ENCODE results near the gene ANK3.

ANK3 gene

DNA sequence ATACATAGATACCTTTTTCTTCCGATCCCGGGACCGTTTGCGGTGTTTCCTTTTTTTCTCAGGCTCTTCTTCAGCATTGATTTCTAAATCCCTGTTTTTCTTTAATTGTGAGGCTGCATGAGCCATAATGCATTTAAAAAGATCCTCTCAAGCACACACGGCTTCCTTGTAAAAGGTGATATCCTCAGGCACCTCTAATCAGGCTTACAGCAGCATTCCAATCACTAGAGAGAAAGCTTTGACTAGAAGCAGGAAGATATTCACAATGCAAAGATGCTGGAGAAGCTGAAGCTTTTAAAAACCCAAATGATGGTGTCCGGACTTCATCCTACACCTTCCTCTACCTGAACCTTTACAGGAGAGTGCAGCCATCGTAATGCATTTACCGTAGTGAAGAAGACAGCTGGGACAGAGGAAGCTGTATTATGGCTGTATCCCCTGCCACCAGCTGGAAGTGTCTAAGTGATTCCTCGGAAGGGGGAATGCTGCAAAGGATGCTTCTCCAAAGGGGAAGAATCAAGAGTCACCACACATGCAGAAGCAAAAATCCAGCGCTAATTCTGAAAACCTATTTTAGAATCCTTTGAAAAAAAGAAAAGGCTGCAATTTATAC, at the start of gene ANK3:
Gene ANK3, minus strand, starts transcription at position 463 of the 613 bp plus-strand sequence. Its CDS starts 337 bp downstream, at position 126.
- Mint-ChIP-seq H3K4me3 (no peak within 1 kb of the TSS), H3K27ac (no peak within 1 kb of the TSS), H3K9me3 (ENCODE audit: low read depth) (no peaks in the 10 kb centered on the region)

DNA sequence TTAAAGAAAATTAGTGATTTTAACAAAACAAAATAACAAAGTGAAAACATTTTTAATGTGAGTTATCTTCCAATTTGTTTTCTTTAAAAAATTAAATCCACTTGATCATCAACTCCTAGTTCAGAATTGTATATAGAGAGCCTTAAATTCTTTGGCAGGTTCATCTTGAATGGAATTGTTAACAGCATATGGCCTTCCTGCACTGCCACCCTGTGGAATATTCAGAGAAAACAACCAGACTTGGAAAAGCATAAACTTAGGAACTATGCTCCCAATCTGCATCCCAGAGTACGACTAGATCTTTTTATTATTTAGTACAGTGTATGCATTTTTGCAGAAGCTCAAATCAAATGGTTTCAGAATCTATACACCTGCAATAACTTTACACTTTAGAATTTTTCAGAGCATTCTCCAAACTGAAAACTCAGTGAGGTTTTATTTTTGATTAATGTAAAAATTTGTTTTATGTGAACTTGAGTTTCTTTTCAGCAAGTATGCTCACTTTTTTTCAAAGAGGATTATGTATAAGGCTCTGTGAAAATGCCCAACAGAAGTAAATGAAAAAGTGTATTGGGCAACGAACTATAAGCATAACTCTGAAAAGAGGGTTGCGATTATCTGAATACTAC, 44.9 kb upstream of the ANK3 start:
- H3K4me1 Mint-ChIP-seq (ENCODE audit: low read depth) = no peaks in the 10 kb centered on the region
- H3K27me3 Mint-ChIP-seq = no peaks in the 10 kb centered on the region
- H3K9me3 Mint-ChIP-seq (ENCODE audit: low read depth) = no peaks in the 10 kb centered on the region
- no peaks in the 10 kb centered on the region for H3K36me3 Mint-ChIP-seq
- H3K27ac Mint-ChIP-seq = no peak overlapping the region
- no peak overlapping the region for H3K4me3 Mint-ChIP-seq

More for the DNA sequence above, at the start of gene ANK3:
- no peaks in the 10 kb centered on the region for H3K4me1 Mint-ChIP-seq (ENCODE audit: low read depth)
- H3K36me3 Mint-ChIP-seq = no peaks in the 10 kb centered on the region
- H3K27me3 Mint-ChIP-seq = no peaks in the 10 kb centered on the region

DNA sequence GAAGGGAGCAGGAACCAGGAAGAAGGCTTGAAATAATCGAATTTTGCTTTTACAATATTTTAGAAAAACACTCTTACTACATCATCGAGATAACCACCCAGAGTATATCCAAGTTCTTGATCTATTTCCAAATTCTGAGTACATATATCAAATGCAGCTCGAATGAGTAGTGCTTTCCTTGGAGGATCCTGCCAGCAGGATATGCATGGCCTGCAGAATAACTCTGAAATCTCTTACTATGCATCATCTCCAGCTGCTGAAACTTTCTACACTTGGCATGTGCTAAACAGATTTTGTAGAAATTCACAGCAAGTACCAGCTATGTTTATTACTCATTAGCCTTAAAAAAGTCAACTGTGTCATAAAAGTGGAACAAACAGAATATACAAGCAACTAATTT, 44.0 kb upstream of the ANK3 start:
- H3K4me1 Mint-ChIP-seq (ENCODE audit: low read depth) = no peaks in the 10 kb centered on the region
- H3K27ac Mint-ChIP-seq = no peak overlapping the region
- no peaks in the 10 kb centered on the region for H3K27me3 Mint-ChIP-seq
- H3K4me3 Mint-ChIP-seq = no peak overlapping the region
- no peaks in the 10 kb centered on the region for H3K36me3 Mint-ChIP-seq
- no peaks in the 10 kb centered on the region for H3K9me3 Mint-ChIP-seq (ENCODE audit: low read depth)

DNA sequence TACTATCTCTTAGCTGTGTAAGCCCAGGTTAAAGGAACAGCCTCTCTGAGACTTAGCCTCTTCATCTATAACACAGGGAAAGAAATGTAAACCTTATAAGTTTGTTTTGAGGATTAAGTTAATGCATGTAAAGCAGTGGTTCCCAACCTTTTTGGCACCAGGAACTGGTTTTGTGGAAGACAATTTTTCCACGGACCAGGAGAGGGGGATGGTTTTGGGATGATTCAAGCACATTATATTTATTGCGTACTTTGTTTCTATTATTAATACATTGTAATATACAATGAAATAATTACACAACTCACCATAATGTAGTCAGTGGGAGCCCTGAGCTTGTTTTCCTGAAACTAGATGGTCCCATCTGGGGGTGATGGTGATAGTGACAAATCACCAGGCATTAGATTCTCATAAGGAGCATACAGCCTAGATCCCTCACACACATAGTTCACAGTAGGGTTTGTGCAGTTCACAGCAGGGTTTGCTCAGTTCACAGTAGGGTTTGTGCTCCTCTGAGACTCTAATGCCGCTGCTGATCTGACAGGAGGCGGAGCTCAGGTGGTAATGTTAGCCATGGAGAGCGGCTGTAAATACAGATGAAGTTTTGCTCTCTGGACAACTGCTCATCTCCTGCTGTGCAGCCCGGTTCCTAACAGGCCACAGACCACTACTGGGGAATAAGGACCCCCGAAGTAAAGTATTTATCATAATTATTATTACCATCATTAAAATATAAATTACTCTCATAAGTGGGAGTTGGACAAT, 41.3 kb upstream of the ANK3 start:
- no peaks in the 10 kb centered on the region for H3K36me3 Mint-ChIP-seq

DNA sequence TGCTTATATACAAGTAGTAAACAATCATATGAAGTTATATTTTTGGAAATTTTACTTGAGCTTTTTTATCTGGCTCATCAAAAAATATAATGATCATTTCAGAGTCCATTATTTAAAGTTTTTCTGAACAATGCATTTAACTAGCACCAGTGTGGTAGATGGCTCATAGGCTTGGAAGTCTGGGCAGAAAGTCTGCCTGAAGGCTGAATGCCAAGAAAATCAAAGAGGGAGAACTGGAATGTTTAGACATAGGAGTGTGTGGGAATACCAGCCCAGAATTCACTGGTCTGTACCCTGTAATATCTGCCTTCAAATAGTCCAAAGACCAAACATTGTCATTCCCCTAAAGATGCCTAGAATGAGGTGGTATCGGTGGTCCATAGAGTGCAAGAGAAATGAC, 40.3 kb upstream of the ANK3 start:
- Mint-ChIP-seq H3K4me1 (ENCODE audit: low read depth) (no peaks in the 10 kb centered on the region), H3K27ac (no peak overlapping the region), H3K27me3 (peaks cover 1% of the 10 kb centered on the region)

More for the DNA sequence above, 41.3 kb upstream of the ANK3 start:
- H3K4me1 Mint-ChIP-seq (ENCODE audit: low read depth) = no peaks in the 10 kb centered on the region
- H3K27ac Mint-ChIP-seq = no peak overlapping the region
- no peak overlapping the region for H3K4me3 Mint-ChIP-seq
- peaks cover 1% of the 10 kb centered on the region for H3K27me3 Mint-ChIP-seq
- H3K9me3 Mint-ChIP-seq (ENCODE audit: low read depth) = no peaks in the 10 kb centered on the region

DNA sequence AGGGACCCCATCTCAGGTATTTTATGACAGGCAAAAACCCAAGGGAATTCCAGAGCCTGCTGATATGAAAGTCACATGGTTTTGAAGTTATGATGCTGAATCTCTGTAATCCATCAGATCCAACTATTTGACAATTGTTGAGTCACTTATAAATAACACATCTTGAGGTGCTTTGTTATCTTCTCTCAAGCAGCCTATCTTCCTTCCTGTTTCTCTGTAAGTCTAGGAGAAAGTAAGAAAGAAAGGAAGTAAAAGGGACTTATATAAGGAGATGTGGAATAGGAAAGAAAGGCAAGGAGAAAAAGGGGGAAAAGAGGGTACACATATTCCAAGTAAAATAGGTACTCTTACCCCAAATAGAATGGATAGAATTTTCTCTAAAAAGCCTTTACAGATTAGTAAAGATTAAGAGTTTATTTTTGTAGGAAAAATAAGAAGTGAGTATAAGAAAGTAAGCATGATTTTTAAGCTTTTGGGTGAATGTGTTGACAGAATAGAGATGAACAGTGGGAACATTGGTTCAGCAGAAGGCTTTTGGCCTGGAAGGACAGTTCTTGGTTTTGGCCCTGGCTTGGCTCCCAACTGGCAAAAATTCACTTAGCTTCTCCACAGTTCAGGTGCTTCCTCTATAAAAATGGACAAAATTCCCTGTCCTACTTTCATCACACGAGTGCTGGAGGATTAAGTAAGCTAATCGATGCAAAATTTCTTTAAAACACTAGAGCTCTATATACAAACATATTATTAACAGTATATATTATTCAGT, 39.6 kb upstream of the ANK3 start:
- no peaks in the 10 kb centered on the region for H3K36me3 Mint-ChIP-seq
- peaks cover 1% of the 10 kb centered on the region for H3K27me3 Mint-ChIP-seq
- H3K9me3 Mint-ChIP-seq (ENCODE audit: low read depth) = no peaks in the 10 kb centered on the region
- no peaks in the 10 kb centered on the region for H3K4me1 Mint-ChIP-seq (ENCODE audit: low read depth)
- H3K4me3 Mint-ChIP-seq = no peak overlapping the region
- H3K27ac Mint-ChIP-seq = no peak overlapping the region

More for the DNA sequence above, 40.3 kb upstream of the ANK3 start:
- H3K9me3 Mint-ChIP-seq (ENCODE audit: low read depth) = no peaks in the 10 kb centered on the region
- H3K36me3 Mint-ChIP-seq = no peaks in the 10 kb centered on the region
- no peak overlapping the region for H3K4me3 Mint-ChIP-seq

DNA sequence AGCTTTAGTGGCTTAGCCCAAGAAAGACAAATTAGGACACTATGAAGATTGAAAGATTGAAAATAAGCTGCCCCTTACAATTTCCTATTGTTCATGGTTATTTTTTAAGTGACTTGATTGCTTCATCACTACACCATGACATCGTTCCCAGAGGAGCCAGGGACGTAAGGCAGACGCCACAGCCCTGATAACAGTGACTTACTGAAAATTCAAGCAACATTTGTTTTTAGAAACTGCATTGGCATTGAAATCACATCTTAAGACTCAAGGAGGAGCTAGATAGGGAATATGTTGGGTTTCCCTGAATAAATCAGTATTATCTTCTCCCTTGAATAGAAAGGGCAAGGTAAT, 38.7 kb upstream of the ANK3 start:
- no peak overlapping the region for H3K27ac Mint-ChIP-seq
- H3K27me3 Mint-ChIP-seq = peaks cover 1% of the 10 kb centered on the region
- no peaks in the 10 kb centered on the region for H3K4me1 Mint-ChIP-seq (ENCODE audit: low read depth)
- no peaks in the 10 kb centered on the region for H3K9me3 Mint-ChIP-seq (ENCODE audit: low read depth)
- H3K36me3 Mint-ChIP-seq = no peaks in the 10 kb centered on the region
- no peak overlapping the region for H3K4me3 Mint-ChIP-seq

DNA sequence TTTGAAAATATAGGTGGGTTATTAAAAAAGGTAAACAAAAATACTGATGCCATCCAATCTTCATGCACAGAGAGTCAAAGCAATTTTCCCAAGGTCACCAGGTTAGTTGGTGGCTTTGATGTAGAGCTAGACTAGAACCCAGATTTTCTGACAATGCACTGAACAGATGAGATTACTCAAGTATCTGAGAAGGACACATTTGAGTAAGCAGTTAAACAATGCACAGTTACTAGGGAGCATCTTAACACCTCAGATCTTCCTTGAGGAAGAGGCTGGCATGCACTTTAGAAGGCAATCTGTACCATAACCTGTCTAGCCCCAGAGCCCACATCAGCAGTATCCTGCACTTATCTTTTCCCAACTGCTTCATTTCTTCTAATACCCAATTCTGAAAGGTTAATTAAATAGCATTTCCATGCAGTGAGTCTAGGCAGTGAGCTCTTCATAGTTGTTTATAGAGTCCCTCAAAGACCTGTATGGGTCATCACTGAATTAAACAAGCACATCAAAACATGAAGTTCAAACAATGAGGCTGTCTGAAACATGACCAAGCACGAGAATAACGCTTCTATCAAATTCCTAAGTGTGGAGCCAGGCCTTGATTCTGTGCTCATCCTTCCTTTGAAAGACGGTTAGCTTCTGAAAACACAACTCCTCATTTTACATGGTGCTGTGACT, 38.2 kb upstream of the ANK3 start:
- Mint-ChIP-seq H3K4me1 (ENCODE audit: low read depth) (no peaks in the 10 kb centered on the region), H3K36me3 (no peaks in the 10 kb centered on the region), H3K9me3 (ENCODE audit: low read depth) (no peaks in the 10 kb centered on the region), H3K27me3 (peaks cover 2% of the 10 kb centered on the region), H3K27ac (no peak overlapping the region), H3K4me3 (no peak overlapping the region)

DNA sequence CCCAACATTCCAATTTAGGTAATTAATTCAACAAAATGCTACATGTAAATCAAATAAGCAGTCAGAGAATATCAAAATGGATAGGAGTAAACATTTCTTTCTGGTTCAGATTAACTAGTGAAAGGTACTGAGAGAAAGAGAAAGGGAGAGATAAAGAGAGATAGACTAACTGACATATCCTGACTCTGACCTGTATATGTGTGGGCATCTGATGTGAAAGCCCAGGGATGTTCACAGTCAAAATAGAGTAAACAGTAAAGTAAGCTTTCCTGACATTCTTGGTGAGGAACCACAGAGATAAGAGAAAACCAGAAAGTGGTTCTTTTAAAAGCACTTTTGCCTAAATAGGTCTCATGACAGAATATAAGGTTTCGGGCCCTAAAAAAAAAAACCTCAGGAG, 37.5 kb upstream of the ANK3 start:
- no peaks in the 10 kb centered on the region for H3K9me3 Mint-ChIP-seq (ENCODE audit: low read depth)
- H3K4me3 Mint-ChIP-seq = no peak overlapping the region

DNA sequence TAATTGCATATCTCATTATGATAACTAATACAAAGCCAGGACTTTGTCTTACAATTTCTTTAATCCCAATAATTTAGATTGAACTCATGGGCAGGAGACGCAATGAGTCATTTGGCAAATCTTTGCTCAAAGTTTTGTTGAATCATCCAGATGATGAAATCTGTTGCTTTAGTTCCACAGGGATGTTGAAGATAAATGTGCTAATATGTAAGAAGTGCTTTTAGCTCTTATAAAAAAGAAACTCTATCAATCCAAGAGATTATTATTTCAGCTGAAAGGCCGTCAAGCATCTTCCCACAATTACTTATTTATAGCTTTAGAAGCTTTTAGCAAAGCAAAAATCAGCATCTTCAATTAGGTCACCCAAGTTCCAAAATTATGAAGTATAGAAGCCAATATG, 36.8 kb upstream of the ANK3 start:
- H3K4me1 Mint-ChIP-seq (ENCODE audit: low read depth) = no peaks in the 10 kb centered on the region
- H3K36me3 Mint-ChIP-seq = no peaks in the 10 kb centered on the region
- no peak overlapping the region for H3K27ac Mint-ChIP-seq
- peaks cover 3% of the 10 kb centered on the region for H3K27me3 Mint-ChIP-seq
- no peaks in the 10 kb centered on the region for H3K9me3 Mint-ChIP-seq (ENCODE audit: low read depth)
- H3K4me3 Mint-ChIP-seq = no peak overlapping the region

More for the DNA sequence above, 37.5 kb upstream of the ANK3 start:
- Mint-ChIP-seq H3K36me3 (no peaks in the 10 kb centered on the region), H3K27me3 (peaks cover 3% of the 10 kb centered on the region), H3K27ac (no peak overlapping the region), H3K4me1 (ENCODE audit: low read depth) (no peaks in the 10 kb centered on the region)

DNA sequence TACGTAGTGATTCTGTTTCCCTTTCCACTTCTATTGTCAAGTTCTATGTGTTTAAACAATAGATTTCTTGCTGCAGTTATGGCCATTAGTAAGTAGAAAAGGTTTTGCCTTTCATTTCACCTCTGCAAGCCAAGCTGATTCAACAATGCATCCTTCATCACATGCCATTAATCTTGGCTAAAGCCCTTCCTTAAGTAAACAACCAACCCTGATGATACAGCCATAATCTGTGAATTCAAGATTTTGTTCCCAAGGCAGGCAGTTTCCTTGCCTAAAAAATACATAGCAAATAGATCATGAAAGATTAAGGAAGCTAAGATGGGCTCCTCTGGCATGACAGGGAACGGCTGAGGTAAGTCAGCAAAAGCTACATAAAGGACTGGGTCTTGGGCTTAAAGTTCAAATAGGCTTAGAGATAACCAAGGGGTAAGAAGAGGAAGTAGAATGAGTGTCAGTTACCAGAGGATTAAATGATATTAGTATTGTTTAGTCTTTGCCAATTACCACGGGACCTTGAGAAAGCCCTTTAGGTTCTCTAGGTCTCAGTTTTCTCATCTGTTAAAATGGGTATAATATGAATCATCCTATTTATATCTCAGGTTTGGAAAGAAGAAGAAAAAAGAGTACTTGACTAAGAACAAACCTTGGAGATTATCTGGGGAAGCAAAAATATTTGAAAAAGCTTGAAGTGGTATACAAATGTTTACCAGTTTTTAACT, 35.9 kb upstream of the ANK3 start:
- Mint-ChIP-seq H3K4me1 (ENCODE audit: low read depth) (no peaks in the 10 kb centered on the region), H3K36me3 (no peaks in the 10 kb centered on the region), H3K27ac (no peak overlapping the region), H3K27me3 (peaks cover 3% of the 10 kb centered on the region), H3K9me3 (ENCODE audit: low read depth) (no peaks in the 10 kb centered on the region), H3K4me3 (no peak overlapping the region)

DNA sequence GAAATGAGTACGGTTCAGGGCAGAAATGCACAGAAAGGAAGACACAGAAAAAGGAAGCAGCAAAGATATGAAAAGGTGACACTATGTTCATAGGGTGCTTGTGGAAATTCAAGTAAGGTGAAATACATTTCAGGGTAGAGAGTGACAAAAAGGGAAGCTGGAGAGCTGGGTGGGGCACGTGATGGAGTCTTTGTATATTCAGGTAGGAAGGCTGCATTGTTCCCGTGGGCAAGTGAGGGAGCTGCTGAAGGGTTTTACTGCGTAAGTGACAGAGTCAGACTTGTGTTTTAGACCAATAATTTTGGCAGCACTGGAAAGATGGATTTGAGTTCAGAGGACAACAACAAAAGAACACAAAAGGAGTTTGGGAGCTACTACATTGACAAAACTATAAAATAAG, 35.3 kb upstream of the ANK3 start:
- no peaks in the 10 kb centered on the region for H3K9me3 Mint-ChIP-seq (ENCODE audit: low read depth)
- no peak overlapping the region for H3K27ac Mint-ChIP-seq
- H3K4me3 Mint-ChIP-seq = no peak overlapping the region
- no peaks in the 10 kb centered on the region for H3K4me1 Mint-ChIP-seq (ENCODE audit: low read depth)
- H3K27me3 Mint-ChIP-seq = peaks cover 3% of the 10 kb centered on the region
- H3K36me3 Mint-ChIP-seq = no peaks in the 10 kb centered on the region

DNA sequence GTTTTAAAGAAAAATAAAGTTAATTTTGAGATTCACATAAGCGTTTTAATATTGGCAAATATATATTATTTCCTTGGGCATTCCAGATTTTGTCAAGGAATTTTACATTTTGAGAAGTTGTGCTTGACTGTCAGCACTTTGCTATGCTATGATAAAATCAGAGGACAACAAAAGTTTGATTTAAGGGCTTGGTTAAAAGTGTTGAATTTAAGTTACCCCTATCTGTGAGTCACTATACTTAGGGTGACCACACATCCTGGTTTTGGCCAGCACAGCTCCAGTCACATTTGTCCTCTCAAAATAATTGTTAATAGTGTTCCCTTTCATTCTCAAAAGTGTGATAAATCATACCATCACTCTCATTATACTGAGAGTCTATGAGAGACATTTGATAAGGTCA, 34.2 kb upstream of the ANK3 start:
- Mint-ChIP-seq H3K27me3 (peaks cover 3% of the 10 kb centered on the region), H3K36me3 (no peaks in the 10 kb centered on the region), H3K4me1 (ENCODE audit: low read depth) (no peaks in the 10 kb centered on the region), H3K9me3 (ENCODE audit: low read depth) (no peaks in the 10 kb centered on the region), H3K4me3 (no peak overlapping the region), H3K27ac (no peak overlapping the region)

DNA sequence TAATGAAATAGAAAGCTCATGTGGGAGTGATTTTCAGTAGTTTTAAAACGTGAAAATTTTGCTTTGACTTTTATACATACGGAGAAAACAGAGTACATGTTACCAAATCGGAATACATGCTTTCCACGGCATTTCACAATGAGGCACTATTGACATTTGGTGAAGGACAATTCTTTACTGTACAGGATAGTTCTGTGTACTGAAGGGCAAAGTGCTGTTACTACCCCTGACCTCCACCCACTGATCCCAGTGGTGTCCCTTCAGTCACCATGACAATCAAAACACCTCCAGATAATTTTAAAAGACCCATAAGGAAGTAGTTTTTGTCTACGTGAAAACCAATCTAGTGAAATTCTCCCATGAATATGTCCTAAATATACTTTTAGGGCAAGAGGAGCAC, 33.1 kb upstream of the ANK3 start:
- Mint-ChIP-seq H3K4me3 (no peak overlapping the region), H3K36me3 (no peaks in the 10 kb centered on the region), H3K4me1 (ENCODE audit: low read depth) (no peaks in the 10 kb centered on the region), H3K27ac (no peak overlapping the region), H3K9me3 (ENCODE audit: low read depth) (no peaks in the 10 kb centered on the region), H3K27me3 (peaks cover 3% of the 10 kb centered on the region)
